Loucy (cell line): Measurements from ENCODE around the gene SHOC2.

ENCODE experiments used
- EZH2phosphoT487 ChIP-seq: fragments of 200-600 bp; IDR thresholded peaks from 2 replicates; pipeline ENCODE4 v1.6.1; 2018; ENCODE audit warnings: antibody characterized with exemption, mild to moderate bottlenecking, moderate library complexity, borderline replicate concordance
- TF ChIP-seq, protein P1 (sequence below): fragments of 200-600 bp; sonication (generic); conservative IDR thresholded peaks from 2 replicates; pipeline ENCODE4 v1.5.1; 2014; ENCODE audit warnings: mild to moderate bottlenecking, antibody characterized with exemption, low read length

DNA sequence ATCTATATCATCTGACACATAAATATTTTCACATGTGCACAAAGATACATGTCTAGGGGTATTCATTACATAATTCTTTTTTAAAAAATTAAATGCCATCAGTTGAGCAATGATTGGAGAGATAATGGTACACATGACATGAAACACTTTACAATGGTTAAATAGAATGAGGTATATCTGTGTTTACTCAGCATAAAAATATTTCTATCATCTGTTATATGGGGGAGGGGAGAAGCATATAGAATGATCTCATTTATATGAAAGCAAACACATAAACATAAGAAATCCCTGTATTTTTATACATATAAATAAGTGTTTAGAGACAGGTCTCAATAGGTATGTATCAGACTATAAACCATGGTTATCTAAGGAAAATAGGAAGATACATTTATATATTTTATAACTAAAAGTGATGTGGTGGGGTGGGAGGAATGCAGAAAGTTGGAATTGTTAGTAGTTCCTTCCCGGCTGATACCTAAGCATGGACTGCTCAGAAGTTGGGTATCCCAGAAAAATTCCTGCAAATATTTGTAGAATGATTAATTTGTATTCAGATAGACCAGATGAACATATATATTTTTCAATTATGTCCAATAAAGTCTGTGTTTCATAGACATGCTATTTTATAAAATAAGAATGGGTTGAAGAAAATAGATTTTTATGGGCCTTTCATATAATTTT lies 75.1 kb downstream of the SHOC2 start:
- TF ChIP-seq, protein P1, sequence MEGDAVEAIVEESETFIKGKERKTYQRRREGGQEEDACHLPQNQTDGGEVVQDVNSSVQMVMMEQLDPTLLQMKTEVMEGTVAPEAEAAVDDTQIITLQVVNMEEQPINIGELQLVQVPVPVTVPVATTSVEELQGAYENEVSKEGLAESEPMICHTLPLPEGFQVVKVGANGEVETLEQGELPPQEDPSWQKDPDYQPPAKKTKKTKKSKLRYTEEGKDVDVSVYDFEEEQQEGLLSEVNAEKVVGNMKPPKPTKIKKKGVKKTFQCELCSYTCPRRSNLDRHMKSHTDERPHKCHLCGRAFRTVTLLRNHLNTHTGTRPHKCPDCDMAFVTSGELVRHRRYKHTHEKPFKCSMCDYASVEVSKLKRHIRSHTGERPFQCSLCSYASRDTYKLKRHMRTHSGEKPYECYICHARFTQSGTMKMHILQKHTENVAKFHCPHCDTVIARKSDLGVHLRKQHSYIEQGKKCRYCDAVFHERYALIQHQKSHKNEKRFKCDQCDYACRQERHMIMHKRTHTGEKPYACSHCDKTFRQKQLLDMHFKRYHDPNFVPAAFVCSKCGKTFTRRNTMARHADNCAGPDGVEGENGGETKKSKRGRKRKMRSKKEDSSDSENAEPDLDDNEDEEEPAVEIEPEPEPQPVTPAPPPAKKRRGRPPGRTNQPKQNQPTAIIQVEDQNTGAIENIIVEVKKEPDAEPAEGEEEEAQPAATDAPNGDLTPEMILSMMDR = no peak
- TF ChIP-seq EZH2phosphoT487 = no peak
